Activated CD4-positive, alpha-beta T cell treated with anti-CD3 and anti-CD28 coated beads for 1 hour (primary cell): ENCODE data around the gene SGMS2.
"Not testable (repeated sequence)": the region's sequence is repeated elsewhere in the genome, so short reads cannot be mapped to it uniquely, and the experiment has no call there.

Experiments
- DNase-seq: peaks from one replicate; pipeline ENCODE4 v3.0.0-alpha.2; 2020

Gene SGMS2

DNA sequence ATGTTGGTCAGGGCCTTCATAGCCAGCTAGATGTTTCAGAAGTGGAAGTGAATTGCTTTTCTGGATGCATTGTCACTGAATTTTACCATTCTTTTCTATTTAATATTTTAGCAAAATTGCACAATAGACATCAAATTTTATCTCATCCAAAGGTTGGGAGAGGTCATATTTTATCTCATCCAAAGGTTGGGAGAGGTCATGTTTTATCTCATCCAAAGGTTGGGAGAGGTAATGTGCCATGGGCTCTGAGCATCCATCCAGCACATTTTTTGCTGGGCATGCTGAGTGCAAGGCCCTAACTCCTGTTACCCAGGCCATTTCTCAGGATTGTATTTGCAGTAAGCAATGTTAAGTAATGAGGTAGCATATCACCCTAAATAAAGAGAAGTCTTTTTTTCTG is 91.9 kb downstream of the SGMS2 start:
- no peak for DNase-seq

DNA sequence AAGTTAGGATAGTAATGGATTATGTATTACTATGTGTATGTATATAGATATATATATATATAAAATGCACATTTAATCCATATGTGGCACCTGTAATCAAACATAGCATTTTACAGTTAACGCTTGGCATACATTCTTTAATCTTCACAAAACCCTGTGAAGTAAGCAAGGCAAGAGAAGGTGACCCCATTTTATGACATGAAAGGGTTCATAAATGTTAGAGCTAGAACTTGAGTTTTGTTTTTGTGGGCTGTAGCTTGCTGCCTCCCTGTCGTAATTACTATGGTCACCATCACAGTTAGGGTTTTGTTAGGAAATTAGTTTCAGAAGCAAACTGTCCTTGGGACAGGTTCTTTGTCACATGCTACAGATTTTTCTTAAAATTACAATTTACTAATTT is 92.8 kb downstream of the SGMS2 start:
- DNase-seq = no peak

DNA sequence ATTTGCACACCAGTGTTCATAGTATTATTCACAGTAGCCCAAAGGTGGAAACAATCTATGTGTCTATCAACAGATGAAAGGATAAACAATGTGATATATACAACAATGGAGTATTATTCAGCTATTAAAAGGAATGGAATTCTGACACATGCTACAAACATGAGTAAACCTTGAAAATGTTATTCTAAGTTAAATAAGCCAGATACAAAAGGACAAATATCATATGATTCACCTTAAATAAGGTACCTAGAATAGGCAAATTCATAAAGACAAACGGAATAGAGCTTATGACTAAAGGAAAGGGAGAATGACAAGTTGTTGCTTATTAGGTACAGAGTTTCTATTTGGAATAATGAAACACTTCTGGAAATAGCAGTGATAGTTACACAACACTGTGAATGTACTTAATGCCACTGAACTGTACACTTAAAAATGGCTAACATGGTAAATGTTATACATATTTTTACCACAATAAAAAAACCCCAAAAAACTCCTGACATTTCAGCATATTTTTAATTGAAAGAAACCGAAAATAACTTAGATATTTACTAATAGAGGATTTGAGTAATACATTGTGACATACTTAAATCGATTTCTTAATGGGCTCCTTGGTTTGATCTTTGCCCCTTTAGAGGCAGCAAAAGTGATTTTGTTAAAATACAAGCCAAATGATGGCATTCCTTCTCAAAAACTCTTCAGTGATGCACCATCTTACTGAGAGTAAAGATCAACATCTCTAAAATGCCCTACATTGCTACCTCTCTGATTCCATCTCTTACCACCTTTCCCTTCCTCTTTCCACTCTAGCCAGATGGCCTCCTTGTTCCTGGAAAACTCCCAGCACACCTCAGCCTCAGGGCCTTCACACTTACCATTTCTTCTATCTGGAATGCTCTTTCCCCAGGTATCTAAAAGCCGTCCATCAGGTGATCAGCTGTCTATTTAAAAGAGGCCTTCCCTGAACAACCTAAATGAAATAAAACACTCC is 98.0 kb downstream of the SGMS2 start:
- DNase-seq = no peak

DNA sequence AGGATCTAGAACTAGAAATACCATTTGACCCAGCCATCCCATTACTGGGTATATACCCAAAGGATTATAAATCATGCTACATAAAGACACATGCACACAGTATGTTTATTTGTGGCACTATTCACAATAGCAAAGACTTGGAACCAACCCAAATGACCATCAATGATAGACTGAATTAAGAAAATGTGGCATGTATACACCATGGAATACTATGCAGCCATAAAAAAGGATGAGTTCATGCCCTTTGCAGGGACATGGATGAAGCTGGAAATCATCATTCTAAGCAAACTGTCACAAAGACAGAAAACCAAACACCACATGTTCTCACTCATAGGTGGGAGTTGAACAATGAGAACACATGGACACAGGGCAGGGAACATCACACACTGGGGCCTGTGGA is 101.0 kb downstream of the SGMS2 start:
- DNase-seq = not testable (repeated sequence)

DNA sequence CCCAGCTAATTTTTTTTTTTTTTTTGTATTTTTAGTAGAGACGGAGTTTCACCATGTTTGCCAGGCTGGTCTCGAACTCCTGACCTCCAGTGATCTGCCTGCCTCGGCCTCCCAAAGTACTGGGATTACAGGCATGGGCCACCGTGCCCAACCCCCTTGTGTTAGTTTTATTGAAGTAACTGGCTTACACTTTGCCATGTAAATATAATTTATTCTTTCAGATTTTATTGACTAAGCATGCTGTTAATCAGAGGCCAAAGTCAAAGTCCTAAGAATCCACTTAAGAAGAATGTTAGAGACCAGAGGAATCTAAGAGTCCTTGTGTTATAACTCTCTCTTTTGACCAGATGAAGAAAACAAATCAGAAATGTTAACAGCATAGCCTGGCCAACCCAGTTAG is 102.1 kb downstream of the SGMS2 start:
- not testable (repeated sequence) for DNase-seq

DNA sequence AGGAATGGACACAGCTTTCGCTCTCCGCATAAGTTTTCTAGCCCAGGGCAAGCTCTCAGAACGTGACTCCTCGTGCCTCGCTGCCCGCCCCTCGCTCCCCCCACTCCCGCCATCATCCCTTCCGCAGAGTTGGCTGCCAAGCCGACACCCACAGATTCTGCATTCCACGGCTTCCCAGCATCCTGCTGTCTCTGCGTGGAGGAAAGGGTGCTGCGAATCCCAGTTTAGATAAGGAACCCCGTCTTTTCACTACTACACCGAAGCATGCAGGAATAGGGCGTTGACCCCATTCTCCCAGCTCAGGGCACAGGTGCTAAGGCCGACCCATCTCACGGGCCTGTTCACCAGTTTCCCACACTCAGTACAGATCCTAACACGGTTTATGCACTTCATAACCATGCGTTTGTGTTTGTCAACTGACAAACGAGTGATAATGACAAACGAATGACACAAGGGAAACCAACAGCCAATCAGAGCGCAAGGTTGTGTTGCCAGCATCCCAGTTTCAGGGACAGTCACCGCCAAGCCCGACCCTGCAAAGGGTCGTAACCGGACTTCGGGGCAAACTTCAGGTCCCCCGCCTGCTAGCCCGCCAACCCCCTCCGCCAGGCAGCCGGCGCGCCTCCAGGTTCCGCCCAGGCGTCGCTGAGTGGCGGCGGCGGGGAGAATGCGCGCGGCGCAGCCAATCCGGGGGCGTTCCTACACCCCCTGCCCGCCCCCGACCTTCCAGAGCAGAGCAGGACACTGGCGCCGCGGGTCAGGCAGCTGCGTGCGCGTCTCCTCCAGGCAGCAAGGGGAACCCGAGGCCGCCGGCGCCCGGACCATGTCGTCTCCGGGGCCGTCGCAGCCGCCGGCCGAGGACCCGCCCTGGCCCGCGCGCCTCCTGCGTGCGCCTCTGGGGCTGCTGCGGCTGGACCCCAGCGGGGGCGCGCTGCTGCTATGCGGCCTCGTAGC is 106.4 kb downstream of the SGMS2 start, which contains the start of gene CYP2U1:
TSS of gene CYP2U1 (plus strand) at position 729 of the 954 bp plus-strand sequence. CDS start at position 824, 95 bp downstream.
- peak; percentile 70 for DNase-seq

DNA sequence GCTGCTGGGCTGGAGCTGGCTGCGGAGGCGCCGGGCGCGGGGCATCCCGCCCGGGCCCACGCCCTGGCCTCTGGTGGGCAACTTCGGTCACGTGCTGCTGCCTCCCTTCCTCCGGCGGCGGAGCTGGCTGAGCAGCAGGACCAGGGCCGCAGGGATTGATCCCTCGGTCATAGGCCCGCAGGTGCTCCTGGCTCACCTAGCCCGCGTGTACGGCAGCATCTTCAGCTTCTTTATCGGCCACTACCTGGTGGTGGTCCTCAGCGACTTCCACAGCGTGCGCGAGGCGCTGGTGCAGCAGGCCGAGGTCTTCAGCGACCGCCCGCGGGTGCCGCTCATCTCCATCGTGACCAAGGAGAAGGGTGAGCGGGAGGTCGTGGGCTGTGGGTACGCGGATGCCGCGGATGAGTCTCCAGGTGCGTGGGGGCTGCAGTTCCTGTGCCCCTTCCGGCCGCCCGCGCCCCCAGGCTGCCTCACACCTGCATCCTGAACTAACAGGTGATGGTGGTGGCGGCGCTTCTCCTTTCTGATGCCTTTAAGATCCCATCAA is 107.1 kb downstream of the SGMS2 start:
- DNase-seq = no peak

DNA sequence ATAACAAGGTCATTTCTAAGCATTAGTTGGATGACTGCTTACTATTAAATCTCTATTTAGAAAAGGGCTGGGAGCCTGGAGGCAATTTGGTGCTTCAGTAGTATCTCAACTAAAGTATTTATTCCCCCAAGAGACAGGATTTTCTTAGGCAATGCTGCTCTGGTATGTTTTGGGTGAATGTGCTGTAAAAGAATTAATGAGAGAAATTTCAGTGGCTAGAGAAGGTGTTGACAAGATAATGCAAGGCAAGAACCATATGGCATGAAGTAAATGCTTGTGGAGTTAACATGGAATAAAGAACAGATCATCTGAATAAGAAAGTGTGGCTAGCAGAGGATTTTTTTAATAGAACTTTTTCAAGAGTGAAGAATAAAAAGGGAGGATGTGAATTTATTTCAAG is 110.5 kb downstream of the SGMS2 start:
- no peak for DNase-seq

DNA sequence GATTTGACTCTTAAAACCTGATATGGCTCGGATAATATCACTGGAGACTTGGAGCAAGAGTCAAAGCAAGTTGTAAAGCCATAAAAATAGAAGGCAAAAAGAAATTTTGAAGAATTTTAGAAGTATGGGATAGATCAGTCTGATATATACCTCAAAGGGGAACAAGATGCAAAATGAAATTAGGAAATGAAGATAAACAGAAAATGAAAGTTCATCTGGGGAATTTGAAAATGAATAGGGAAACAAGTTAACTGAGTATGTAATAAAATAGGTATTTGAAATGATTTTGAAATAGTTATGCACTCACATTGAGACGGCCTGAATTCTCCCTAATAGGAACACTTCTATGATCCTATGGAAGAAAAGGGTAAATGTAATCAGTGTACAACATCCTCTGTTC is 112.3 kb downstream of the SGMS2 start:
- DNase-seq = no peak

DNA sequence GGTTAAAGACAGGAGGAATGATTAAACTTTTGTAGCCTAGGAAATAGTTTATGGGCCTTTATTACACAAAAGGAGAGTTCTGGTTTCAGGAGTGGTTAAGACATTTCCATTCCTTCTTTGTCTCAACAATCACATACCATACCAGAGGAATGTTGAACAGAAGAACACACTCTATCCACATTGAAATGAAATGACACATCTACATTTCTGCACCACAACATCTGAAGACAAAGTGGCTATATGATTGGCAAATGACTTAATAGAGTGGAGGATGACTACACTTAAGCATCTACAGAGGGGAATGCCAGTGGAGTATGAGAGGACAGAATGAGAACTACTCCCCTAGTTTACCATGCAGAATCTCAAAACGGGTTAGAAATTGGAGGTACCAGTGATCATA is 114.6 kb downstream of the SGMS2 start:
- no peak for DNase-seq

DNA sequence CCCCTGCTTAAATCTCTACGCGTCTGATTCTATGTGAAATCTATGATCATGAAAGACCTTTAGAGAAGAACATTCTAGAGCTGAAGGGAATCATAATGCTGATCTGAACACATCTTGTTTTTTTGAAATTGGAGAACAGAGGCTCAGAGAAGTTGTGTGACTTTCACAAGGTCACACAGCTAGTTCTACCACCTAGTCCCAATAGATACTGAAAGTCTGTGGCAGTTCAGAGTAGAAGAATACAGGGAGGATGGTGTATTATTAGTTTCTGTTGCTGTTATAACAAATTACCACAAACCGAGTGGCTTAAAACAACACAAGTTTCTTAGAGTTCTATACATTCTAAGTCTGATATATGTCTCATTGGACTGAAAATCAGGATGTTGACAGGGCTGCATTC is 121.1 kb downstream of the SGMS2 start:
- DNase-seq = no peak

DNA sequence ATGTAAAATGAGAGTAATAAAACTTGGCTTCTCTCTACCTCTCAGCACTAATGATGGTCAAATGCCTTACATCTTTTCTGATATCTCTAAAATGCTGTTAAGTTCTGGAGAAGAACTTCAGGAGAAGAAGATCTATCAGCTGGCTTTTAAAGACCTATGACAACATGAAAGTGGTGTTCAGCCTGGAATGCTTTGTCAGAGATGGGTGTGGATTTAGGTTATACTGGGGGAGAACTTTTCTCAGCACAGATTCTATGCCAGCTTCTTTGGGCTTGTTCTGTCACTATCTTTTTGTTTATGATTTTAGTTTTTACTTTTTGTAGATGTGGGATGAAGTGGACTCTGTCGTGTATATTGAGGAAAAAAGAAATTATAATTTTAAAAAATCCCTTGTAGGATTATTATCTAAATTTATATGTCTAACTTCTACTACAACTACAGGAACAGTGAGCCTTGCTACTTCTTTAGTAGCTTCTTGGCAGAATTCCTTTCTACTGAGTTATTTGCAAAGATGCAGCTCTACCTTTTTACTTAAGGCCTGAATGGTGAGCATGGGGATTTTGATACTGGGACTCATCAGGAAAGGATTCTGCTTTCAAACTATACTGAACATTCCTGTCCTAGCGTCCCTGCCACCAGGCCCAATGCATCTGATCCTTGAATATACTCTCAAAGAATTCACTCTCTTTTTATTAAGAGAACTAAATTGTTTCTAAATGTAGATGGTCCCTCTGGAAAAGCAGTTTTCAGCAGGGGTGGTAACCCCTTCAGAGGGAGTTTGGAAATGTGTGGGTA is 126.2 kb downstream of the SGMS2 start:
- DNase-seq = no peak

DNA sequence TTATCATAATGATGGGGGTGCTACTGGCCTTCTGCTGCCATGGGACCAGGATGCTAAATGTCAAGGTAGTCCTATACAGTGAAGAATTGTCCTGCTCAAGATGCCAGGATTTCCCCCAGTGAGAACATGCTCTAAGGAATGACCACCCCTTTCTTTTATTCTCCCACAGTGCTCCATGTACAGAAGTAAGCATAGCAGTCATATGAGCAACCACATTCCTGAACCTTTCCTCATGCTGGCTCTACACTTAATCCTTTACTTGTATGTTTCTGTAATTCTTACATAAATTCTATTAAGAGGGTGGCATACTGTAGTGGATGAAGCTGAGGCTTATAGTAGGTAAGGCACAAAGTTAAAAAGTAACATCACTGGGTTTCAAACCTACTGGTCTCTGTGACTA is 126.8 kb downstream of the SGMS2 start:
- no peak for DNase-seq

DNA sequence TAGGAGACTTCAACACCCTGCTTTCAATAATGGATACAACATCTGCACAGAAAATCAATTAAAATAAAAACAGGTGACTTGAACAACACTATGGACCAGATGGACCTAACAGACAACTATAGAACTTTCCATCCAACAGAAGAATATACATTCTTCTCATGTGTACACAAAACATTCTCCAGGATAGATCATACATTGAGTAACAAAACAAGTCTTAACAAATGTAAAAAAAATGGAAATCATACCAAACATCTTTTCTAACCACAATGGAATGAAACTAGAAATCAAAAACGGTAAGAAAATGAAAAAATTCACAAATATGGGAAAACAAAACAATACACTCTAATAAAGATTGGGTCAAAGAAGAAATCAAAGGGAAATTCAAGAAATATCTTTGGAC is 131.3 kb downstream of the SGMS2 start:
- DNase-seq = no peak
